ENCODE data around the gene CCDC149.

The CCDC149 gene

GRCh38 chr4:24775750-24776149, 137.1 kb downstream of the CCDC149 start:
- TF ChIP-seq CTCF (IDR thresholded peaks at IDR 0.05), result no peak
- no peak for DNase-seq (ENCODE audit: low spot score)
- no peak overlapping the region for H3K27ac ChIP-seq
- no peak overlapping the region for H3K4me3 ChIP-seq

DNA sequence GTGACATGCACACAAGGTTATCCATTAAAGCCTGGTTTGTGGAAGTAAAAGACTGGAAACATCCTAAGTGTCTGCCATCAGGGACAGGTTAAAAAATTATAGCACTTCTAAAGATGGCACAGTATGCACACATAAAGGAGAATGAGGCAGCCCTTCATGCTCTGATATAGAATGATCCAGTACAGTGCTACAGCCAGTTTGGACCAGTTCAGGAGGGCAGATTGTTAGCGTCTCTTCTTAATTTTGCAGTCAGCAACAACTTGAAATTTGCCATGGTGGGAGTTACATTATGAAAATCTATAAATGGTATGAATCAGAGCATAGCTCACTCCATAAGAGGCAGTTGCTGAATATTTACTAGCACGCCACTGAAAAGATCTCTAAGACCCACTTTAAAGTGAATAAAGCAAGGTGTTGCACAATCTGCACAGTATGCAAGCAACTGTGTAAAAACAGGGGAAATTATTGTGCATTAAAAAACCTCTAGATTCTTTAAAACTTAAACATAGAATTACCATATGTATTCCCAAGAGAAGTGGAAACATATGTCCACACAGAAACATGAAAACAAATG, 137.7 kb downstream of the CCDC149 start:
- Histone ChIP-seq H3K4me3 (no peak overlapping the region), H3K27ac (no peak overlapping the region)
- DNase-seq (ENCODE audit: low spot score), result no peak
- no peak for TF ChIP-seq CTCF (IDR thresholded peaks at IDR 0.05)

- DNase-seq (ENCODE audit: low spot score), result no peak
- Histone ChIP-seq H3K4me3 (no peak overlapping the region), H3K27ac (no peak overlapping the region)
- TF ChIP-seq CTCF (IDR thresholded peaks at IDR 0.05), result no peak
Measured at GRCh38 chr4:24774452-24774851, 138.4 kb downstream of the CCDC149 start.

GRCh38 chr4:24772952-24773351, 139.9 kb downstream of the CCDC149 start:
- no peak for TF ChIP-seq CTCF (IDR thresholded peaks at IDR 0.05)
- Histone ChIP-seq H3K4me3 (no peak overlapping the region), H3K27ac (no peak overlapping the region)
- DNase-seq (ENCODE audit: low spot score), result no peak

GRCh38 chr4:24772061-24772705, 140.7 kb downstream of the CCDC149 start:
- no peak overlapping the region for H3K4me3 ChIP-seq
- no peak for DNase-seq (ENCODE audit: low spot score)
- no peak overlapping the region for H3K27ac ChIP-seq
- TF ChIP-seq CTCF (IDR thresholded peaks at IDR 0.05), result no peak

DNA sequence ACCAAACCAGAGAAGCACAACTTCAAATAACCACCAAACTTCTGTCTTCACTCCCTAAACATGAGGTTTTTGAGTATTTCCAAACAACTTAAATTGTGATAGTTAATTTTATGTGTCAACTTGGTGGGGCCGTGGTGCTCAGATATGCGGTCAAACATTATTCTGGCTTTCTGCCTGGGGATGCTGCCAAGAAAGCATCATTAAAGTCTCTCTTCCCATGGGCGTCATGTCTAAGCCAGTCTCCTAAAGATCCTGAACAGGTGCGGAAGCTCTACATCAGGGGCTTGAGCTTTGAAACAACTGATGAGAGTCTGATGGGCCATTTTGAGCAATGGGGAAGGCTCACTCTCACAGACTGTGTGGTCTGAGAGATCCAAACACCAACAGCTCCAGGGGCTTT, 141.6 kb downstream of the CCDC149 start:
- no peak for DNase-seq (ENCODE audit: low spot score)
- H3K27ac ChIP-seq, result no peak overlapping the region
- no peak for TF ChIP-seq CTCF (IDR thresholded peaks at IDR 0.05)
- H3K4me3 ChIP-seq, result no peak overlapping the region

DNA sequence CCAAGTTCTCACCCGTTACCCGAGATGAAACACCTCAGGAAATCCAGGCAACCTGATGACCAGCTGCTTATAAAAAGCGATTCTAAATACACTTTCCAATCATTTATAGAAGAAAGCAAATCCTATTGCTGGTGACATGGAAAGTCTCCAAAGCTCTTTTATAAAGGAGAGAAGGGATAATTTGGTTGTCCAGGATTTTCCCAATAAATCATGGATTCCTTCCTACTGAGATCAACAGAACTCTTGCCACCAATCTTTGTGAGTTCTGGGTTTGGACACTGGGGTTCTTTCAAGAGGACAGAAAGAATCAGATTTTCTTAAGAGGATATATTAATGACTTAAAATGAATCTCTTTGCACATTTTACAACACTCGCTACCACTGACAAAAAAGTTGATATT, 142.2 kb downstream of the CCDC149 start:
- no peak overlapping the region for H3K4me3 ChIP-seq
- no peak for TF ChIP-seq CTCF (IDR thresholded peaks at IDR 0.05)
- no peak for DNase-seq (ENCODE audit: low spot score)
- H3K27ac ChIP-seq, result no peak overlapping the region
